GM12891 (cell line): ENCODE data around the gene HOXA11.

Source experiments
- DNase-seq: peaks from one replicate; pipeline ENCODE4 v3.0.0; 2011; ENCODE audit warnings: low spot score; ENCODE audit not compliant: insufficient read length
- FAIRE-seq: peaks from 2 replicates; lab custom pipeline; 2011; peaks lifted over from hg19 to GRCh38; lab: Jason Lieb, UNC
- PAX5 ChIP-seq: IDR thresholded peaks from 2 replicates; pipeline ENCODE4 v1.6.1; 2011; ENCODE audit warnings: low read length, moderate library complexity, mild to moderate bottlenecking; ENCODE audit not compliant: insufficient read depth, severe bottlenecking
- POLR2A ChIP-seq: IDR thresholded peaks from 2 replicates; pipeline ENCODE4 v1.6.1; 2011; ENCODE audit warnings: low read depth, low read length, control low read depth
- POLR2AphosphoS5 ChIP-seq: IDR thresholded peaks from 2 replicates; pipeline ENCODE4 v1.6.1; 2011; ENCODE audit warnings: low read depth, low read length, control low read depth
- POU2F2 ChIP-seq: IDR thresholded peaks from 2 replicates; pipeline ENCODE4 v1.6.1; 2011; ENCODE audit warnings: low read depth, mild to moderate bottlenecking, control low read depth, low read length, moderate library complexity
- SPI1 ChIP-seq: IDR thresholded peaks from 2 replicates; pipeline ENCODE4 v1.6.1; 2011; ENCODE audit warnings: low read depth, low read length, control low read depth
- TAF1 ChIP-seq: IDR thresholded peaks from 2 replicates; pipeline ENCODE4 v1.6.1; 2011; ENCODE audit warnings: low read depth, low read length, control low read depth

HOXA11 gene

GRCh38 chr7:27141137-27141922 lies 43.7 kb downstream of the HOXA11 start:
- TF ChIP-seq SPI1, result no peak
- no peak for TF ChIP-seq TAF1
- no peak for TF ChIP-seq POU2F2
- TF ChIP-seq POLR2AphosphoS5, result no peak
- no peak for TF ChIP-seq POLR2A
- TF ChIP-seq PAX5, result no peak
- DNase-seq (no peak), FAIRE-seq (no peak)

DNA sequence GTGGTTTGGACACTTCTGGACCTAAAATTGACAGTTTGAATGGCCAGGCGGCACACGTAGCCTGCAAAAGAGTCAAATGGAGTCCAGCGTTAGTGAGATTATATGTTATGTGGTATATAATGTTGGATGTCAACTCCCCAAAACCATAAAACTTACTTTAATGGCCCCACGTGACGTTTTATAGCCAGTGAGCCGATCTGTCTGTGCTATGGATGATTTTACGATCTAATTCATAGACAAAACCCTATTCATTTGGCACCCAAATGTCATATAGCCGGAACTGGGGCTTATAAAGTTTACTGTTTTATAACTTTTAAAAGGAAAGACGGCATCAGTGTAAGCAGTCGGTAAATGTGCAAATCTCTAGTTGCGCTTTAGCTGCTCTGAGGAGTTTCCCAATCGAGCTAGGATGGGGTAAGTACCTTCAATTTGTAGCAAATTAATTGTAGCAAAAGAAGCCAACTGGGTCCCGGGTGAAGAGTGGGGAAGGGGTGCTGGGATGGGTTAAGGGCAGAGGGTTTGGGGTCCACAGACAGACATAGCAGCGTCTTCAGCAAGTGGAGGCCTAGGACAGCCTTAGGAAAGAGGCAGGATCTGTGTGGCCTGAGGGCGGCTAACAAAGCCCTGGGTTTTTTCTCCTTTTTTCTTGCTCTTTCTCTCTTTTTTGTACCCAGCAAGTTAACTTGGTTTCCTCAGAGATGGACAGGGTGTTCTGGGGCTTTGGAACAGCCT lies 44.7 kb downstream of the HOXA11 start:
- no peak for DNase-seq
- FAIRE-seq, result no peak
- TF ChIP-seq TAF1 (no peak), POLR2AphosphoS5 (no peak), POLR2A (no peak), SPI1 (no peak), PAX5 (no peak), POU2F2 (no peak)

DNA sequence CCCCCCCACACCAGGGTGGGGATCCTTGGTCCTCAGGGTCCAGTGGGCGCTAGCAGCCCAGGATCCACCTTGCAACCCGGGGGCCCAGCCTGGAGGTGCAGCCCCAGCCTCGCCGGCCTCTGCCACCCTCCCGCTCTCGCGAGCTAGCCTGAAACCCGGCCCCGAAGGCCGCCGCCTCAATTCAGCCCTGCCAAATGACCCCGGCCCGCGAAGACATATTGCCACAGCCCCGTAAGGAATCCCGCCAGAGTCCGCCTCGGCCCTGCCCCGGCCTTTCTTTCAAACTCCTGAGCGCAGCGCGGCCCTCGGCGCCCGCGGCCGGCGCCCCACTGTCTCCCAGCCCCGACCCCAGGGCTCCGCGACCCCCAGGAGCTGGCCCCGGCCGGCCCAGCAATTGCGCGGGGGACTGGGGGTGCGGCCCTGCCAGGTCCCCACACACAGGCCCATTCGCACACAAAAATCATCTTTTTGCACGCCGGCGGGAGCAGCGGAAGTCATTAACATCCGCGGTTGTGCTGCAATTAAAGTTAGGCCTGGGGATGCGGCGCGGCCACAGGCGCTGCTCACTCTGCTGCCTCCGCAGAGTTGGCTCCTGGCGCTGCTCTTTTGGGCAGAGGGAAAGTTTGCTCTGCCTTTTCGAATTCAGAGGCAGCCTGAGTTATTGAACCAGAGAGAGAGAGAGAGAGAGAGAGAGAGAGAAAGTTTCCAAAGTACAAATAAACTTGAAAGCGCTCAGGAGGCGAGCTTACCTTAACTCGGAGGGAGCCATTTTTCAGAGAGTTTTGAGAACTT lies 45.5 kb downstream of the HOXA11 start:
- no peak for DNase-seq
- FAIRE-seq, result no peak
- no peak for TF ChIP-seq PAX5
- no peak for TF ChIP-seq POLR2AphosphoS5
- TF ChIP-seq TAF1, result no peak
- no peak for TF ChIP-seq SPI1
- no peak for TF ChIP-seq POU2F2
- no peak for TF ChIP-seq POLR2A

DNA sequence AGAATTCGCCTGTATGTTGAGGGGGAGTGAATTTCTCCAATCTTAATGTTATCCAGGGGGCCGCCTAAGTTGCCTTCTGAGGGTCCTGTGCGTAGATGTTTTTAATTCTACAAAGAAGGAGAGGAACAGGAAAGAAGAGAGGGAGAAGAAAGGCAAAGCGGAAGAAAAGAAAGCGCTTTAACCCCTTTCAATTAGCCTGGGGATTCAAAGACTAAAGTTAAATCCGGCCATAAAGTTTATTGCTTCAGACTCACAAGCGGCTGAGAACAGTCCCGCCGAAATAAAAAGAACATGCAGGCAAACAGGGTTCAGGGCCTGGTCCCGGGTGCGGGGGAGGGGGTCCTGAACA lies 46.1 kb downstream of the HOXA11 start:
- FAIRE-seq, result no peak
- TF ChIP-seq POLR2AphosphoS5 (no peak), POU2F2 (no peak), SPI1 (no peak), PAX5 (no peak), TAF1 (no peak), POLR2A (no peak)
- no peak for DNase-seq

GRCh38 chr7:27138472-27138871 lies 46.6 kb downstream of the HOXA11 start:
- TF ChIP-seq POLR2A, result no peak
- no peak for DNase-seq
- FAIRE-seq, result no peak

DNA sequence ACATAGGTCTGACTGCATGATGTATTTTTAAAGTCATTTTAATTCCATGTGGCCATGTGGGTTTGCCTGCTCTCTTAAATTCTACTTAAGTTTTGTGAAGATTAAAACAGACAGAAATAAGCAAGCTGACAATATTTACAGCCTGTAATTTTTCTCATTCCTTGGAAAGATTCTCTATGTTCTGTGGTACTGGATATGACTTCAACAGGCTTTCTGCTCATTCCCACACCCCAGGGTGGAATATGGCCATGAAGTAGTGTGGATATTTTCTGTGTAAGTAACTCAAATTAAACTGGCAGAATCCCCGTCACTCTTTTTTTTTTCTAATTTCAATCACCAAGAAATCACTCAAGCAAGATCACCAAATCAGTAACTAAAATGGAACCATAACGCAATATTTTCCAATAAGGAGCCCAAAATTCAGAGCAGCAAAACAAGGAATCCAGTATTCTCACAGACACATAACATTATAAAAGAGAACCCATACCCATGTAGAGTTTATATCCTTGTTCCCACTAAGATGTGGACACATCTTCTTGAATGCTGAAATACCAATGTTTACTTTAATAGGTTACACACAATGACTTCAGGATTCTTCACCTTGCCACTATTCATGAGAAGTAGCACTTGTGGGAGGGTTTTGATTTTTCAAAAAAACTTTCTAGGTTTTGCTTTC lies 47.3 kb downstream of the HOXA11 start:
- no peak for TF ChIP-seq POU2F2
- DNase-seq (no peak), FAIRE-seq (no peak)

DNA sequence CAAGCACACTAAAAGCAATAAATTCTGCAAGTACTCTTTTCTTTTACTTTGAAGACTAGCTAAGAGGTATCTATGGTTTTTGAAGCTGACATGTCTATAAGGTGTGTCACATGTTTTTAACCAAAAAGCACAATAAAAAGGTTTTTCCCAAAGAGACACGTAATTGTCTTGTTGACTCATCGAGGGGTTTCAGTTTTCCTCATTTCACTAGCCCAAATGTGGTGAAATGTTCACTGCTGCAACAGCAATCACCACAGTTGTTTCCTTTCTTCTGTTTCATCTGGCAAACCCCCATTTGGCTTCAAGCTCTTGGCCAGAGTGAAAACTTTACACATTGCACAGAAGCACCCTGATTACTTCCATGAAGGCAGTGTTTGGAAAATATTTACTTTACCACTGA lies 50.6 kb downstream of the HOXA11 start:
- TF ChIP-seq PAX5 (no peak), SPI1 (no peak), POU2F2 (no peak), POLR2AphosphoS5 (no peak), TAF1 (no peak), POLR2A (no peak)
- DNase-seq (no peak), FAIRE-seq (no peak)

DNA sequence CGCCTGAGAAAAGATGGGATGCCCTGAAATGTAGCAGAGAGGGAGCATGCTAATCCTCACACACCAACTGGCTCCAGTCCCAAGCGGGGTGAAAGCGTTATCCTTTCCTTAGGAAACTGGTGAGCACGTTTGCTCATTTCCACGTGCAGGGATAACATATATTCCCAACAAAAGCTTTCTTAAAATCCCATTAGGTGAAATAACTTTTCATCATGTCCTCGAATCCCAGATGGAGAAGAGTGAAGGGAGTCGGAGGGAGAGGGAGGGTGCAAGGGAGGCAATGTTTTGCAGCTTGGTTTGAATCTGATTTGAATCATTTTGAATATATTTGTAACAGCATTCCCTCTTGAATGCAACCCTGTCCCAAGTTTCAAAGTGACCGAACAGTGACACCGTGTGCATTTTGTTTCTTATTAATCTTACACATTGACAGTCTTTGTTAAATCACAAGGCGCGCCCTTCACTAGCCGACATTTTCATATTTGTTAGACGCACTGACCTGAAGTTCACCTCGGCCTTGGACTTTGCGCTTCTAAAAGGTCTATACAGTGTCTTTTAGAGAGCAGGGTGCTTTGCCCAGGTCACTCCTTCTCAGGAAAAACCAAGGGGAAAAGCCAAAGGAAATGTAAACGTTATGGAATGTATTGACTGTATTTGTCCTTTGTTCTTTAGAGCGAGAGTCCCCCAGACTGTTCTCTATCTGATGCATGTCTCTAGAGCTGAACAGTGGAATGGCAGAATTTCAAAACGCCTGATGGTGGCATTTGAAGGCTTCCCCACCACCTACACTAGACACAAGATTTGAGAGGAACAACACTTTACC lies 51.4 kb downstream of the HOXA11 start:
- no peak for FAIRE-seq
- no peak for DNase-seq
- TF ChIP-seq POU2F2, result no peak
- no peak for TF ChIP-seq PAX5
- no peak for TF ChIP-seq POLR2A
- no peak for TF ChIP-seq TAF1
- no peak for TF ChIP-seq POLR2AphosphoS5
- TF ChIP-seq SPI1, result no peak

DNA sequence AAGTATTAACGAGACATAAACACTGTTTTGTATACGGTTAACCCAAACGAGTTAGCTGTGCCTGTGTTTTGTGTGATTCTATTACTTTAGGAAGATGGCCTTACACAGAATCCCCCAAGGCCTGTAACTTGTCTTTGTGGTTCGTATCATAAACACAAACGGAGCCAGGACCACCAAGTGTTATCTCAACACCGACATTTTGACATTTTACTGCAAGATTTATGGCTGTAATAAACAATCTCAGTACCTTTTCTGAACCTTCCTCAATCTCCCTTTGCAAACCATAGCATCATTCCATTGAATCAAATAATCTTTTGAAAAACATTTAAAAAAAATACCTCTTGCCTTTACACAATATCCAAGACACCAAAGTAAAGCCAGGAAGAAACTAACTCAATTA lies 52.1 kb downstream of the HOXA11 start:
- TF ChIP-seq POLR2A (no peak), PAX5 (no peak), POU2F2 (no peak), SPI1 (no peak)
- FAIRE-seq (no peak), DNase-seq (no peak)
